CD4-positive, alpha-beta T cell (primary cell): Measurements from ENCODE around the gene RNPEPL1. TPM values are rescaled to one million over a fixed set of nuclear protein-coding genes. Genes with fewer than 3 reads are reported as not detected.

Experiments
- ATAC-seq: fragments of 200-7000 bp; cut with Tn5 transposase; one replicate; pipeline ENCODE4 v1.10.0; 2022; ENCODE audit warnings: mild to moderate bottlenecking; ENCODE audit not compliant: poor library complexity
- CTCF ChIA-PET: fragments of 350-600 bp; sonication (Branson Sonifier 250); formaldehyde crosslinking; loops from one replicate; lab custom pipeline; 2021; ENCODE audit warnings: antibody characterized with exemption, inconsistent platforms; lab: Charles Lee
- POLR2A ChIA-PET: fragments of 350-600 bp; sonication (Branson Sonifier 250); formaldehyde crosslinking; loops from one replicate; lab custom pipeline; 2021; ENCODE audit warnings: antibody characterized with exemption, inconsistent platforms; lab: Charles Lee
- DNase-seq, 14 experiments: peaks; one replicate each; pipeline ENCODE4 v3.0.0-alpha.2; 2013 to 2020; ENCODE audit warnings: mixed read lengths in 2 of 14
- H3K27ac ChIP-seq, 2 donors: one replicate each; pipeline versions ENCODE4 v1.5.1 to v1.7.0; 2013; ENCODE audit warnings: low read length in 2 of 2, low read depth in 1 of 2, mild to moderate bottlenecking in 1 of 2
- H3K27me3 ChIP-seq, 2 experiments: 1 replicate in 1 of 2; 2 replicates in 1 of 2; pipeline versions ENCODE4 v1.6.1 to v1.7.0; 2013; ENCODE audit warnings: low read length in 2 of 2, control low read depth in 1 of 2, mild to moderate bottlenecking in 1 of 2, moderate library complexity in 1 of 2; ENCODE audit not compliant: insufficient read depth in 2 of 2, control insufficient read depth in 1 of 2
- H3K36me3 ChIP-seq: one replicate; pipeline ENCODE4 v1.6.1; 2013; ENCODE audit warnings: low read length, control low read depth; ENCODE audit not compliant: insufficient read depth
- H3K4me1 ChIP-seq: one replicate; pipeline ENCODE4 v1.6.1; 2013; ENCODE audit warnings: low read length, control low read depth; ENCODE audit not compliant: insufficient read depth
- H3K4me3 ChIP-seq: one replicate; pipeline ENCODE4 v1.5.1; 2013; ENCODE audit warnings: mild to moderate bottlenecking, low read length, moderate library complexity
- H3K9me3 ChIP-seq, 2 experiments: 1 replicate in 1 of 2; 2 replicates in 1 of 2; pipeline versions ENCODE4 v1.6.1 to v1.7.0; 2013; ENCODE audit warnings: low read length in 2 of 2, mild to moderate bottlenecking in 2 of 2, control low read depth in 1 of 2, moderate library complexity in 1 of 2; ENCODE audit not compliant: control insufficient read depth in 1 of 2, insufficient read depth in 1 of 2
- H3K27ac Mint-ChIP-seq: one replicate; pipeline ENCODE4 v1.8.0; 2020; ENCODE audit warnings: mixed read lengths
- H3K27me3 Mint-ChIP-seq: one replicate; pipeline ENCODE4 v1.8.0; 2021; ENCODE audit warnings: mixed read lengths
- H3K36me3 Mint-ChIP-seq: one replicate; pipeline ENCODE4 v1.8.0; 2021; ENCODE audit warnings: low read depth, mixed read lengths
- H3K4me1 Mint-ChIP-seq: one replicate; pipeline ENCODE4 v1.8.0; 2021; ENCODE audit warnings: low read depth, mixed read lengths
- H3K4me3 Mint-ChIP-seq: one replicate; pipeline ENCODE4 v1.8.0; 2020; ENCODE audit warnings: mild to moderate bottlenecking, mixed read lengths
- H3K9me3 Mint-ChIP-seq: one replicate; pipeline ENCODE4 v1.8.0; 2020; ENCODE audit warnings: mixed read lengths
- CTCF ChIP-seq: fragments of 200-600 bp; IDR thresholded peaks from one replicate; pipeline ENCODE4 v1.8.0; 2022; ENCODE audit warnings: antibody characterized with exemption, mild to moderate bottlenecking
- intact Hi-C, 2 experiments: fragments of 100-400 bp; cut with DNase I in 1 of 2; cut with micrococcal nuclease in 1 of 2; formaldehyde crosslinking; loops; one replicate each; pipeline versions ENCODE4 v1.15.1 to v1.9.0; 2023 to 2025; cut with DNase I, micrococcal nuclease
- total RNA-seq, 174 experiments: library from RNA in 2 of 174; stranded (reverse) in 2 of 174; gene quantifications; one replicate each; pipeline ENCODE4 v1.2.3 and lab custom pipeline; 2021 to 2026

Gene RNPEPL1
- total RNA-seq, 2 experiments from 2014 or later = 73.0 to 78.8 TPM

- intact Hi-C loops = no loop called here
- Histone ChIP-seq H3K36me3 (peaks cover 45% of the 10 kb centered on the region), H3K27ac (no peak overlapping the region), H3K27me3 (no peaks in the 10 kb centered on the region), H3K4me3 (no peak overlapping the region), H3K9me3 (peaks cover 9 to 31% of the 10 kb centered on the region in 2 experiments), H3K4me1 (no peaks in the 10 kb centered on the region)
- Mint-ChIP-seq H3K4me1 (no peaks in the 10 kb centered on the region), H3K36me3 (peaks cover 46% of the 10 kb centered on the region), H3K4me3 (no peak overlapping the region), H3K27ac (no peak overlapping the region), H3K9me3 (peaks cover 5% of the 10 kb centered on the region), H3K27me3 (no peaks in the 10 kb centered on the region)
- no peak for ATAC-seq
- no peak for TF ChIP-seq CTCF
- ChIA-PET CTCF (interaction anchor here (0.9 kb wide), 1 partner anchor 8 kb away, joined by 3 read pairs; no protein-coding TSS in a partner anchor), POLR2A (no interaction called here)
- DNase-seq = no peak
Measured at GRCh38 chr2:240522406-240522805, 45.9 kb upstream of the RNPEPL1 start.

GRCh38 chr2:240523451-240524281 lies 44.6 kb upstream of the RNPEPL1 start:
- Mint-ChIP-seq H3K27ac (no peak overlapping the region), H3K27me3 (no peaks in the 10 kb centered on the region), H3K9me3 (peaks cover 7% of the 10 kb centered on the region), H3K36me3 (peaks cover 53% of the 10 kb centered on the region), H3K4me3 (no peak overlapping the region), H3K4me1 (no peaks in the 10 kb centered on the region)
- CTCF ChIA-PET = no interaction called here
- H3K27ac ChIP-seq = no peak overlapping the region
- H3K4me3 ChIP-seq = no peak overlapping the region
- H3K4me1 ChIP-seq = no peaks in the 10 kb centered on the region
- DNase-seq (no peak), ATAC-seq (no peak)
- H3K27me3 ChIP-seq = no peaks in the 10 kb centered on the region
- H3K36me3 ChIP-seq = peaks cover 46% of the 10 kb centered on the region
- POLR2A ChIA-PET = no interaction called here
- H3K9me3 ChIP-seq = peaks cover 9 to 31% of the 10 kb centered on the region in 2 experiments
- no peak for TF ChIP-seq CTCF
- intact Hi-C loops = no loop called here

- Histone ChIP-seq H3K9me3 (peaks cover 9 to 36% of the 10 kb centered on the region in 2 experiments), H3K27me3 (no peaks in the 10 kb centered on the region), H3K36me3 (peaks cover 54% of the 10 kb centered on the region), H3K4me3 (no peak overlapping the region), H3K4me1 (no peaks in the 10 kb centered on the region), H3K27ac (no peak overlapping the region)
- no peak overlapping the region for H3K27ac Mint-ChIP-seq
- ChIA-PET POLR2A (no interaction called here), CTCF (no interaction called here)
- intact Hi-C loops = no loop called here
- H3K36me3 Mint-ChIP-seq = peaks cover 68% of the 10 kb centered on the region
- no peak for TF ChIP-seq CTCF
- no peak overlapping the region for H3K4me3 Mint-ChIP-seq
- no peak for ATAC-seq
- peaks cover 7% of the 10 kb centered on the region for H3K9me3 Mint-ChIP-seq
- DNase-seq = no peak
- H3K27me3 Mint-ChIP-seq = no peaks in the 10 kb centered on the region
- H3K4me1 Mint-ChIP-seq = no peaks in the 10 kb centered on the region
Measured at GRCh38 chr2:240524963-240525718, 43.1 kb upstream of the RNPEPL1 start.
